ENCODE results near the gene RPF1.

DNA sequence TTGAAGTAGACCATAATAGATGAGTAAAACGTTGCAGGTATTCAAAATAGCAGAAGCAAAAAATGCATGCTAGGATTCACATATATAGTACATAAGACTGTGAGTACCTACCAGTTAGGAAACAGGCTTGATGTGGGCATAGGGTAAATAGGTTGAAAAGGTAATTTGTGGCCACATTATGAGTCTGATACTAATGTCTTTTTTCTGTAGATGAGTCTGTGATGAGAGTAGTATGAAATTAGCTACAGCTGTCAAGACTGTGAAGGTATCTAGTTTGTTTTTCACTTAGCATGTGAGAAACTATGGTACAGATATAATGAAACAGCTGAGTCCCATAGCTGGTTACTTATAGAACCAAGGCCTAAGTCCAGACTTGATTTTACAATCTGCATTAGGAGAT, 14.7 kb downstream of the RPF1 start:
- TF ChIP-seq, protein P1, sequence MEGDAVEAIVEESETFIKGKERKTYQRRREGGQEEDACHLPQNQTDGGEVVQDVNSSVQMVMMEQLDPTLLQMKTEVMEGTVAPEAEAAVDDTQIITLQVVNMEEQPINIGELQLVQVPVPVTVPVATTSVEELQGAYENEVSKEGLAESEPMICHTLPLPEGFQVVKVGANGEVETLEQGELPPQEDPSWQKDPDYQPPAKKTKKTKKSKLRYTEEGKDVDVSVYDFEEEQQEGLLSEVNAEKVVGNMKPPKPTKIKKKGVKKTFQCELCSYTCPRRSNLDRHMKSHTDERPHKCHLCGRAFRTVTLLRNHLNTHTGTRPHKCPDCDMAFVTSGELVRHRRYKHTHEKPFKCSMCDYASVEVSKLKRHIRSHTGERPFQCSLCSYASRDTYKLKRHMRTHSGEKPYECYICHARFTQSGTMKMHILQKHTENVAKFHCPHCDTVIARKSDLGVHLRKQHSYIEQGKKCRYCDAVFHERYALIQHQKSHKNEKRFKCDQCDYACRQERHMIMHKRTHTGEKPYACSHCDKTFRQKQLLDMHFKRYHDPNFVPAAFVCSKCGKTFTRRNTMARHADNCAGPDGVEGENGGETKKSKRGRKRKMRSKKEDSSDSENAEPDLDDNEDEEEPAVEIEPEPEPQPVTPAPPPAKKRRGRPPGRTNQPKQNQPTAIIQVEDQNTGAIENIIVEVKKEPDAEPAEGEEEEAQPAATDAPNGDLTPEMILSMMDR (IDR thresholded peaks at IDR 0.05), result no peak
- no peak for TF ChIP-seq POLR2A (IDR thresholded peaks at IDR 0.05)
